ENCODE measurements around the gene SERPINA3.
"Not testable (repeated sequence)": the region's sequence is repeated elsewhere in the genome, so short reads cannot be mapped to it uniquely, and the experiment has no call there.

The SERPINA3 gene

DNA sequence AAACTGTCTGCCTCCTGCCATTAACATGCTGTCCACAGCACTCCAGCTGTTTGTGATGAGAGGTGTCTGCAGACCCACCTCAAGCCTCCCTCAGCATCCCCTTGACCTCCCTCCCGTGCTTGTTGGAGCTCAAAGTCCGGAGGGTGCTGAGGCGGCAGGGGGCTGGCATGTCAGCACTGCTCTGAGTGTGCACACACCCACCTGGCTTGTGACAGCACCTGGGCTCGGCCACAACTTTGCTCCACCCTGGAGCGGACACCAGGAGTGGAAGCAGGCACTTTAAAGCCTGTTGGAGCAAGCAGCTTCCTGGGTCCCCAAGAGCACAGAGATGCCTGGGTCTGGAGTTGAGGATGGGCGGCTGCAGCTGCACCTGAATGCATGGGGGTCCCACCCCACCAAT is 20.9 kb downstream of the SERPINA3 start:
- DNase-seq (ENCODE audit: low spot score): no peak

- no peak for DNase-seq (ENCODE audit: low spot score)
Observed at GRCh38 chr14:94635154-94635553, 23.0 kb downstream of the SERPINA3 start.

DNA sequence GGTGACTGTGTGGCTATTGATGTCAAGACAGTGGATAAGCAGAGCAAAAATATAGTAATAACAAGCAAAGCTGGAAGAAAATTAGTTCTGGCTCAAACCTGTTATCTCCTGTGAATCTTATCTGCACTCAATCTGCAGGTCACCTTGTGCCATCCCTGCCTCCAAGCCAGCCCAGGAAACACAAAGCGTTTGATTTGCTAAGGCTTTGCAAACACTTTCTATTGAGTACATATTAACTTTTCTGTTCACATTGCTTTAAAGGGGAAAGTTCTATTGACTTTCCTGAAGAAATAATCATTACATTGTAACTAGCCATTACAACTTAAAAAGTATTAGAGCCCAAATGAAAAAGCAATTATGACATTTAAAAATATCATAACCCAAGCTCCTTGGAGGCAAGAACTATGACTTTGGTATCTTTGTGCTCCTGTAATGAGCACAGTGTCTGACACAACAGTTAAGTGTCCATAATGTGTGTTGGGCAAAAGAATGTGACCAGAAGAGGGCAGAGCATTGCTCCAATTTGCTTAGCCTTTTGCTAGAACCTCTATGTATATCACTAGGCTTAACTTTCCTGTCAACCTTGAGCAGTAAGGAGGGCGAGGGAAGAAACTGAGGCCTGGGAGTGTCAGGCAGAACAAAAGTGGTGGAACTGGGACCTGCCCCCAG is 24.7 kb downstream of the SERPINA3 start:
- peak; percentile 32 for DNase-seq (ENCODE audit: low spot score)

DNA sequence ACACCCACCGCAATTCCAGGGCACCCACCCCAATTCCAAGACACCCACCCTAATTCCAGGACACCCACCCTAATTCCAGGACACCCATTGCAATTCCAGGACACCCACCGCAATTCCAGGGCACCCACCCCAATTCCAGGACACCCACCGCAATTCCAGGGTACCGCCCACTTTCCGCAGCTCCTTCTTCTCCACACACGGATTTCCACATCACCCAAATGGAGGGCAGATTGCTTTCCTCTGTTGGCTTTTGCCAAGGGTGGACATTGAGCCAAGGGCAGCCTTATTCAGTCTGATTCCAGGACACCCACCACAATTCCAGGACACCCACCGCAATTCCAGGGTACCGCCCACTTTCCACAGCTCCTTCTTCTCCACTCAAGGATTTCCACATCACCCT is 25.6 kb downstream of the SERPINA3 start:
- DNase-seq (ENCODE audit: low spot score): not testable (repeated sequence)

DNA sequence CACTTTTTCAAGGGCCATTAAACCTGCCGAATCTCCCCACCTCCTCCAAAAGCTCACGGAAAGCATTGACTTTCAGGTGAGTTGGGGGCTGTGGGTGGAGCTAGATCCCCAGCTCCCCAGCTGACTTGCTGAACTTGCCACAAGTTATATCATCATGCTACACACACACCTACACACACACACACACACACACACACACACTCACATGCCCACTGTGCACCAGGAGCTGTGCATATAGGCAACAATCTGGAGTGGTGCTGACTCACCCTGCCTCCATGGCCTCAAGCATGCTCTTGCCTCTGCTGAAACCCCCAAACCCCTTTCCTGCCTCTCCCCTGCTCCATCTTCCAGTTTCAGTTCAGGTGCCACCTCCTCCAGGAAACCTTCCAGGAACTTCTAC is 26.1 kb downstream of the SERPINA3 start:
- no peak for DNase-seq (ENCODE audit: low spot score)

DNA sequence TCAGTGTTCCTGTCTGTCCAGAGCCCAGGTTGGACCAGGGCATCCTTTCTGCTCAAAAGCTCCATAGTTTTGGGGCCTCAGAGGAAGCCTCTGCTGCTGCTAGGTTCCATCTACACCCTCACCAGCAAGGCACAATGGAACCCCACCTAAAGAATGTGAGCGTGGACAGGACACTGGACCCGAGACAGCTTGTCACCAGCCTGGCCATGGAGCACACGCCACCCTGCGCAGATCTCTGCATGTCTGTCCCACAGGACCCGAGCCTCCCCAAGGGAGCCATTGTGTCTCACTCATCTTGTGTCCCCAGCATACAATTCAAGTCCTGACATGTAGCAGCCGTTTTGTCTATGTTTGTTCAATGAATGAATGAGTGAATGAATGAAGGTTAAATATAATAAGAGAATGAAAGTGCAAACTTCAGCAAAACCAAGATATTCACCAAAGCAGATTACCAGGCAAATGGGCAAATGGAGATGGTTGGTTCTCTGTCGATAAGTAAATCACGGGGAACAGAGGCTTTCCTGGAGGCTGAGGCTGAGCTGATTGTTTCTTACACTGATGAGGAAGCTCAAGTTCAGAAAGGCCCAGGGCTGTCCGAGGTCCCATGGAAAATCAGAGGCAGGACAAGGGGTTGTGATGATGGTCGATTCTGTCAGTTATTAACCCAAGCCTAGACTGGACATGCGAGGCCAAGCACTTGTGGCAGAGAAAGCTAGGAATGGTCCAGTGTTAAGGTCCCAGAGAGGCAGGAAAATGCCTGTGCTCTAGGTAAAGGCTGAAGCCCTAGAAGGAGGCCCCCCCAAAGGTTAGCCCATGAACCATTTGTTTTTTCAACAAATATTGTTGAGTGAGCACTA is 27.0 kb downstream of the SERPINA3 start:
- DNase-seq (ENCODE audit: low spot score): no peak

- peak; percentile 49 for DNase-seq (ENCODE audit: low spot score)
Observed at GRCh38 chr14:94640721-94641631, 28.8 kb downstream of the SERPINA3 start.

DNA sequence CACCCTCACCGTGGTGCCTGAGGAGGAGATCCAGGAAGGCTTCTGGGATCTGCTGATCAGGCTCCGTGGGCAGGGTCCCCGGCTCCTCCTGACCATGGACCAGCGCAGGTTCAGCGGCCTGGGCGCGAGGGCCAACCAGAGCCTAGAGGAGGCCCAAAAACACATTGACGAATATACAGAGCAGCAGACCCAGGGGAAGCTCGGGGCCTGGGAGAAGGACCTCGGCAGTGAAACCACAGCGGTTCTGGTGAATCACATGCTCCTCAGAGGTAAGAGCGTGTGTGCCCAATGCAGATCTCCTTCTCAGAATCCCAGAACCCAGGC is 29.4 kb downstream of the SERPINA3 start:
- DNase-seq (ENCODE audit: low spot score): no peak

DNA sequence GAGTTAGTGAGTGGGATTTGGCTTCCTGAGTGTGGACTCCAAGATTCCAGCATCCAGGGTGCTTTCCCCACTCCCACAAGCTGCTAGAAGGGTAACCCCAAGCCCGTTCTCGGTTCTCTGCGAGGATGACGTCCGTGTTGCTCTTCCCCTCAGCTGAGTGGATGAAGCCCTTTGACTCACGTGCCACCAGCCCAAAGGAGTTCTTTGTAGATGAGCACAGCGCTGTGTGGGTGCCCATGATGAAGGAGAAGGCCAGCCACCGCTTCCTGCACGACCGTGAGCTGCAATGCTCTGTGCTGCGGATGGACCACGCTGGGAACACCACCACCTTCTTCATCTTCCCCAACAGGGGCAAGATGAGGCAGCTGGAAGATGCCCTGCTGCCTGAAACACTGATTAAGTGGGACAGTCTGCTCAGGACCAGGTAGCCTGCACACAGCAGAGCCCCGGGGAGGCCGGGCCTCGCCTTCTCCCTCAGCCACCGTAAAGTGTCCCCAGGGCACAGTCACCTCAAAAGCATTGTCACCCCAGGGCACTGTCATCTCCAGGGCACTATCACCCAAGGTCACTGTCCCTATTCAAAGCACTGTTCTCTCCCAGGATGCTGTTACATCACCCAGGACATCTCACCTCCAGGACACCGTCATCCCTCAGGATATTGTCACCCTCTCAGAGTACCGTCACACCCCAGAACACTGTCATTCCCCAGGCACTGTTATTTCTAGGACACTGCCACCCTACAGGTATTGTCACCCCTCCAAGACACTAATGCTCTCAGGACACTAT is 31.3 kb downstream of the SERPINA3 start:
- DNase-seq (ENCODE audit: low spot score): no peak

DNA sequence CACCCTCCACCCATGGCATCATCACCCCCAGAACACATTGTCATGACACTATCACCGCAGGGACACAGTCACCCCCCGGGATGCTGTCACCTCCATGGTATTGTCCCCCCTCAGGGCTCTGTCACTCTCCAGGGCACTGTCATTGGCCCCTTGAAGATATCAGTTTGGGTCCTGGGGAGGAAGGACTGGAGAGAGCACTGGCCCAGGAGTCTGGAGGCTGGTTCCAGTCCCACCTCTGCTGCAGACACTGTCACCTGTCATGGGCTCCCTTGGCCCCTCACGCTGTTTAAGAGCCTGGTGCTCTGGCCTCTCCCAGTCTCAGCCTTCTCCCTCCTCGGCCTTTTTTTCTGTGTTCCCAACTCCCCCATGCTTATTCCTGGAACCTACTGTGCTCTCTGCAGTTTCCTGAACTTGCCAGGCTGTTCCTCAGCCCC is 31.9 kb downstream of the SERPINA3 start:
- DNase-seq (ENCODE audit: low spot score): no peak

DNA sequence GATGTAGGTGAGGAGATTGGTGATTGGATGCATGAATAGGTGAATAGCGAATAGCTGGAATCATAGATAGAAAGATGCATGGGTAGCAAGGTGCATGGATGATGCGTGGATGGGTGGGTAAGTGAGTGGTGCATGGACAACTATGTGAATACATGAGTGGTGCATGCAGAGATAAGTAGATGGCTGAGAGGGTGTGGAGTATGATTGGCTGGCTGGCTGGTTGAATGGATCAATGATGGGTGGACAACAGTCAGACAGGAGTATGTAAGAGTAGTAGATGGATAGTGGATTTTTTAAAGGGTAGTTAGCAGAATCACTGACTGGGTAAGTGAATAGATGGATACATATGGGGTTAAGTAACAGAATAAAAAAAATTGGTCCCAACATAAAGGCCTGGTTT is 33.9 kb downstream of the SERPINA3 start:
- DNase-seq (ENCODE audit: low spot score): no peak

- peak; percentile 32 for DNase-seq (ENCODE audit: low spot score)
Observed at GRCh38 chr14:94646481-94646880, 34.3 kb downstream of the SERPINA3 start.

DNA sequence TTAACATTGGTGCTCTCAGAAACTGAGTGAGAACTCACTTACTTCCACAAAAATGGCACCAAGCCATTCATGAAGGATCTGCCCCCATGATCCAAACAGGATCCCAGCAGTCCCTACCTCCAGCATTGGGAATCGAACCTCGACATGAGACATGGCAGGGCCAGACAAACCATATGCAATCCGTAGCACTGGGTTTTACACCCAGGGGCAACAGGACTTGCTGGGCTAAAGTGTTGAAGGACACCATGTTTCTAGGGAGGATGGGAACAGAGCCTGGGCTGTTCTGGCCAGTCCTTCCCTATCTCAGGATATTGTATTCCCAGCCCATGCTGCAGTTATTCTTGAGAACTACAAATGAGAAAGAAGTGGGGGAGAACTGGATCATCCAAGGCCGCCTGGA is 36.6 kb downstream of the SERPINA3 start:
- no peak for DNase-seq (ENCODE audit: low spot score)

DNA sequence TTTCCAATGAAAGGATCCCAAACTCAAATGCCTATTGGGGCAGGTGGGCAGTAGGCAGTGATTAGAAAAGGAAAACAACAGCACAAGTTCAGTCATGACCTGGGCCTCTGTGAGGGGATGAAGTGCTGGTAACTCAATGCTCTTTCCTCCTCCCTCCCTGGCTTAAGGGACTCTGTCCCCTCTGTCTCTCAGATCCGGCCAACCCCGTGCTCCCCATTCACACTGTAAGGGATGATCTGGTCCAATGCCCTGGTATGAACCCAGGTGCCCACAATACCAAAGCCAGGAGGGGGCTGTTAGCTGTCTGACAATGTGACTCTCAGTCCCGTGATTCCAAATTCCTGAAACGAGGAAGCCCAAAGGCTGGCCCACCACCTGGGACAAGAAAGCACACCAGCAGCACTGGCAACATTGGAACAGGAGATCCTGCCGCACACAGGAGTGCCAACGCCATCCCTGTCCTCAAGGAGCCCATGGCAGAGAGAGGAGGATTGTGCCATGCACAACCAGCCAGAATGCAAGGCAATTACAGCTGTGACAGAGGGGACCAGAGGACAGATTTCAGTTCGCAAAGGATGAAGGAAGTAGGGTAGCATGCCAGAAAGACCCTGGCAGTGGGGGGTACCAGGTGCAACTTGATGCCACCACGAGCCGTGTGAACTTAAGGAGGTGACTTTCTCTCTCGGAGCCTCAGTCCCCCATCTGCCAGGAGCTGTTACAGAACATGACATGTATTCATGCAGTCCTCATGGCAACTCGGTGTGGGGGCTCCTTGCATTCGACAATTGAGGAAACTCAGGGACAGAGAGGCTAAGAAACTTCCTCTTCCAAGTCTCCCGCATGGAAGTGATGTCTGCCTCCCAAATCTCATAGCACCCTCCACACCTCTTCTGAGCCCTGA is 37.6 kb downstream of the SERPINA3 start:
- no peak for DNase-seq (ENCODE audit: low spot score)

GRCh38 chr14:94650444-94650775 is 38.2 kb downstream of the SERPINA3 start:
- no peak for DNase-seq (ENCODE audit: low spot score)

DNA sequence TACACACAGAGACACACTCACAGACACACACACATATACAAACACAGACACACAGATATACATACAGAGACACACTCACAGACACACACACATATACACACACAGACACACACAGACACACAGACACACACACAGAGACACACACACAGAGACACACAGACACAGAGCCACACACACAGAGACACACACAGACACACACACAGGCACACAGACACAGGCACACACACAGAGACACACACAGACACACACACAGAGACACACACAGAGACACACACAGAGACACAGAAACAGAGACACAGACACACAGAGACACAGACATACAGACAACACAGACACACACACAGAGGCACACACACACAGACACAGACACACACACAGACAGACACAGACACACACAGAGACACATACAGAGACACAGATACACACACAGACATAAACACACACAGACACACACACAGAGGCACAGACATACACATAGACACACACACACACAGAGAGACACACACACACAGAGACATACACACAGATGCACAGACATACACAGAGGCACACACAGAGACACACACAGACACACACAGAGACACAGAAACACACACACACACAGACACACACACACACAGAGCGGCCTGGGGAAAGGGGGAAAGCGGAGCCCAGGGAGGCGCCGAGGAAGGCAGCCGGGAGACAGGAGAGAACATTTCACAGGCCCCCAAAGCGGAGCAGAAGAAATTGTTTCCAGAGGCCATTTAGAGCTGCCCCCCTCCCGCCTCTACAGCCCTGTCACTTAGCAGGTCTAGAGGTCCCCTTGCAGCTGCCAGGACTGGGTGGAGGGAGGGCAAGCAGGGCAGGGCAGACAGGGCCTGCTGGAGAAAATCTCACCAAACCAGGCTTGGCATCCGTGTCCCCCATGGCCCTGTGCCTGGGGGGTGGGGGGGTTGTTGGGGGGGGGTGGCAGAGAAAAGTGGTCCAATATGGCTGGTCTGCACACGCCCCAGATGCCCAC is 38.9 kb downstream of the SERPINA3 start:
- no peak for DNase-seq (ENCODE audit: low spot score)

DNA sequence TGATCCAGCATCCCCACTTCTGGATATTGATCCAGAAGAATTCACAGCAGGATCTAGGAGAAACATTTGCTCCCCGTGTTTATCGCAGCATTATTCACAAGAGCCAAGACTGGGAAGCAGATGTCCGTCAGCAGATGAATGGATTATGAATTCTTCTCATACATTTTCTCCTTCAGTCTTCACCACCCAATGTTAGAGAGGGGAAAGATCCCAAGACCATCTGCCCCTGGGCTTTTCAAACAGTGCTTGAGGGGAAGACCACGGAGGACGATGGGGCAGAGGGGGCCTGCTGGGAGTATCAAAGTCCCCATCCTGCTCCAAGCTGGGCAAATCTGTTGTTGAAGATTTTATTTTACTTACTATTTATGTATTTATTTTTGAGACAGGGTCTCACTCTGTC is 41.1 kb downstream of the SERPINA3 start:
- DNase-seq (ENCODE audit: low spot score): no peak

DNA sequence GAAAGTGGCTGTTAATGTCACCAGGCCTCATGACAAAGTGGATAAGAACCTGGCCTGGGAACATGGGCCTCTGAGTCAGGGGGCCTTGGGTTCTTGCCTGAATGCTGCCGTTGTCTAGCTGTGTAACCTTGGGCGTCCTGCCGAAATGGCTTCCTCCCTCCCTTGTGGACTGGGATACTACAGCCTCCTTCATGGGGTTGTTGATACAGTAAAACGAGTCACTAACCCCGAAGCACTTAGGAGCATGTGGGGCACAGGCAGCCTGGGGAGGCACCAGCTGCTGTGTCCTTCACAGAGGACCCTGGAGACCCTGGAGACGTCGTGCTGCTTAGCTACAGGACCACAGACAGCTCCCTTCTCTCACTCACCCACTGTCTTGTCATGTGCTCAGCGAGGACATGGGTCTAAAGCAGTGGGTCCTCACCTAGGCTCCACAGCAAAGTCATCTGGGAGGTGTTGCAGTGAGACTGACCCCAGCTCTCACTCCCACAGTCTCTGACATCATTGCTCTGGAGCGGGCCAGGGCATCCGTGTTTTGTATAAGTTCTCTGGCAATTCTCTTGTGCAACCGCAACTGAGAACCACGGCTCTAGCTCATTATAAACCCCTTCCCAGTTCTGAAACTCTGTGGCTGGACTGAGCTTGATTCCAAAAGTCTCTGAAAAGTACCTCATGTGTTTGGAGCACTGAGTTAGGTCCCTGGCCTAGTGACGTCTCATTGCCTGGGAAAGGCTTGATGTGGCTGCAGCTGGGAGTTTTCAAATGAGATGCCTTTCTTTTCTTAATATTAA is 42.1 kb downstream of the SERPINA3 start:
- no peak for DNase-seq (ENCODE audit: low spot score)
